ENCODE data around the gene DIP2C.

The DIP2C gene

DNA sequence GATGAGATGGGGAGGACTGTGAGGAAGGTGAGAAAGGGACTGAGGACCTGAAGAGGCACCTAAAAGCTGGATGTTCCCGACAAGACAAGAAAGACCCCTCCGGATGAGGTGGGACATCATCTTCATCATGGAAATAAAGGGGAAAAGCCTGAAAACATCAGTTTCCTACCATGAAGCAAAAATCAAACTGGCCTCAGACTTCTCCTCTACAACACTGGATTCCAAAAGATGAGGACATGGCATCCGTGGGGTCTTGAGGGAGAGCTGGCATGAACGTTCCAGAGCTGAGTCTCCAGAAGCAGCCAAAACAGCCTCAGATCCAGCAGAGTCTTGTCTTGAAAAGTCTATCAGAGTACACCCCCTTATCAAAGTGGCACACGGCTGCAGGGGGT is 44.5 kb downstream of the DIP2C start:
- no peak for DNase-seq (ENCODE audit: low read depth)
- Histone ChIP-seq H3K9ac (ENCODE audit: low read length) (no peak overlapping the region), H3K4me3 (ENCODE audit: low read length) (no peak overlapping the region), H3K36me3 (ENCODE audit: control insufficient read depth, insufficient read depth, low read length, severe bottlenecking) (no peaks in the 10 kb centered on the region), H3K27me3 (replicated peaks; ENCODE audit: control insufficient read depth, insufficient read depth, low read length) (no peaks in the 10 kb centered on the region), H3K9me3 (ENCODE audit: control insufficient read depth, low read length) (peaks cover 9% of the 10 kb centered on the region), H3K4me1 (ENCODE audit: control insufficient read depth, insufficient read depth, low read length) (no peaks in the 10 kb centered on the region)

DNA sequence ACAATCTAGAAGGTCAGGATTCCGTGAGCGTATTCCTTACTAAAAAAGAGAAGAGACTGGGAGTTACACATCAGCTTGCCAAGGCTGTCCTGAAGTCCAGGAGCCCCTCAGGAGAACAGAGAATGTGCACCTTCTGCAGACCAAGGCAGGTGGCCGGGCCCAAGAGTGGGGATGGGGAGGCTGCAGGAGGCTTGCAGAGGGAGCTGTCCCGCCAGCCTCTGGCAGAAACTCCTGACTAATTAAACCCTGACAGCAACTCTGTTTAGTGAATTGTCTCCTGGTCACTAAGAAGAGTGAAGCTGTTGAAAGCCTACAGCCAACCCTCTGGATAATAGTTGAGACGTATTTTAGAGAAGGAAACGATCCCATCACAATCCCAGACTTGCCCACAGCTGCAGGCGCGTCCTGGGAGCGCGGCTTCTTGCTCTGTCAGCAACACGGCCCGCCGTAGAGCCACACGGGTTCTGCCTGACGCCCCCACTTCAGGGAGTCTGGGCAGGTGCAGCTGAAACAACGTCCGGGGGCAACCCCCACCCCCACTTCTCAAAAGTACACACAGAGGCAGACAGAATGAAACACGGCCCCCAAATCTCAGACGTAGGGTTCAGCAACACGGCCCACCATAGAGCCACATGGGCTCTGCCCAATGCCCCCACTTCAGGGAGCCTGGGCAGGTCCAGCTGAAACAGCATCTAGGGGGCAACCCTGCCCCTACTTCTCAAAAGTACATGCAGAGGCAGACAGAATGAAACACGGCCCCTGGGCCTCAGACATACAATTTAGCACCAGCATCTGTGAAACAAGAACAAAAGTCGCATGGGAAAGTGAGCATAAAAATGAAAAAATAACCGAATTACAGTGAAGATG is 45.2 kb downstream of the DIP2C start:
- Histone ChIP-seq H3K4me3 (ENCODE audit: low read length) (no peak overlapping the region), H3K36me3 (ENCODE audit: control insufficient read depth, insufficient read depth, low read length, severe bottlenecking) (no peaks in the 10 kb centered on the region), H3K27me3 (replicated peaks; ENCODE audit: control insufficient read depth, insufficient read depth, low read length) (no peaks in the 10 kb centered on the region), H3K9me3 (ENCODE audit: control insufficient read depth, low read length) (peaks cover 9% of the 10 kb centered on the region), H3K9ac (ENCODE audit: low read length) (no peak overlapping the region), H3K4me1 (ENCODE audit: control insufficient read depth, insufficient read depth, low read length) (no peaks in the 10 kb centered on the region)
- DNase-seq (ENCODE audit: low read depth), result no peak

DNA sequence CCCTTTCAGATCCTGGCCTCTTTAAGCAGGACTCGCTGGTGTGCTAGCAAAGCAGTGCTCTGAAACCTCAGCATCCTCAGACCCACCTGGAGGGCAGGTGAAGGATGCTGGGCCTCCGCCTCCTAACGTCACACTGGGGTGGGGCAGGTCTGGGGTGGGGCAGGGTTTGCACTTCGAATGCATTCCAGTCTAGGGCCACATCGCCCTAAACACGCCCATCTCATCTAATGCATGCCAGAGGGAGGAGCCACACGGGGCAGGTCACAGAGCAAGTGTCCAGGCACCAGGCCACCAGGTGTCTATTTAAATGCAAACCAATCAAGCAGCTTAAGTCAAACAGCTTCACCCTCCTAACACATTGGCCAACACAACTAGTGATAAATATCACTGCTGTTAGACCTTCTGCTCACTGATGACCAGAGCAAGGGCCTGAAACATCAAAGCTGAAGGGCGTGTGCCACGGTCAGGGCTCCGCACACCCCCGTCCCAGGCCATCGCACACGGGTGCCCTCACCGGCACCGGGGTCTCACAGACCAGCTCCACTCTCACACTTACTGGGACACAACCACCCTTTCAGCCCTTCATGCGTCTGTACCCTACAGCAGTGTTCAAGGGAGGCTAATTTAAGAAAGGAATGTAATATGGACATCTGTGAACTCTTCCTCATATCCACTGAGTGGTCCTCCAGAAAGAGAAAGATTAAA is 47.1 kb downstream of the DIP2C start:
- Histone ChIP-seq H3K27me3 (replicated peaks; ENCODE audit: control insufficient read depth, insufficient read depth, low read length) (no peaks in the 10 kb centered on the region), H3K9me3 (ENCODE audit: control insufficient read depth, low read length) (peaks cover 9% of the 10 kb centered on the region), H3K4me3 (ENCODE audit: low read length) (no peak overlapping the region), H3K9ac (ENCODE audit: low read length) (no peak overlapping the region), H3K4me1 (ENCODE audit: control insufficient read depth, insufficient read depth, low read length) (no peaks in the 10 kb centered on the region), H3K36me3 (ENCODE audit: control insufficient read depth, insufficient read depth, low read length, severe bottlenecking) (no peaks in the 10 kb centered on the region)
- DNase-seq (ENCODE audit: low read depth), result no peak

DNA sequence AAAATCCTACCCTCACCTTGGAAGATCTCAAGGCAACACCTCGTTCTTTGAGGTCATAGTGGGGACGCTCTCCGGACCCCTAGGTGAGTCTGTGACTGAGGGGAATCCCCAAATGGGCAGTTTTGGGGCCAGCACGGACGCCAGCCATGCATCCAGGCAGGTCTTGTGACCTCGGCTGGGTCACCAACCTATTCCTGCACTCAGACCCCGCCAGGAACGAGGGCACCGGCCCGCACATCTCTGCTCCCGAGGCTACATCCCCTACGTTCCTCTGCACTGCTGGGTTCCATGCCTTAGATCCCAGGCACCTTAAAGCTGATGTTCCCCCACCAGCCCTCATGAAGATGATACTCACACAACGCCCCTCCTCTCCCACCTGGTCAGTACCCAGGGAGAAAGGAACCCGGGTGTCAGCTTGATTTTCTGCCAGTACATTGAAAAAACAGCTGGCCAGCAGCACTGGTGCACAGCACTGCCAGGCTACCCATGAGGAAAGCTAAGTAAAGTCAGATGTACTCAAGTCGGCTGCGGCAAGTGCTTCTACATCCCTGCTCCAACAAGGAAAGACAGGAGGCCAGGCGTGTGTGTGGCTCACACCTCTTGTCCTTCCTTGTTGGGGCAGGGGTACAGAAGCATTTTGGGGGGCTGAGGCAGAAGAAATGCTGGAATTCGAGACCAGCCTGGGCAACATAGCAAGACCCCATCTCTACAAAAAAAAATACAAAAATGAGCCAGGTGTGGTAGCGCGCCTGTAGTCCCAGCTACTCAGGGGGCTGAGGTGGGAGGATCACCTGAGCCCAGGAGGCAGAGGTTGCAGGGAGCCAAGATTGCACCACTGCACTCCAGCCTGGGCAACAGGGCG is 48.1 kb downstream of the DIP2C start:
- peaks cover 9% of the 10 kb centered on the region for H3K9me3 ChIP-seq (ENCODE audit: control insufficient read depth, low read length)
- no peak overlapping the region for H3K4me3 ChIP-seq (ENCODE audit: low read length)
- DNase-seq (ENCODE audit: low read depth), result no peak
- no peaks in the 10 kb centered on the region for H3K36me3 ChIP-seq (ENCODE audit: control insufficient read depth, insufficient read depth, low read length, severe bottlenecking)
- no peaks in the 10 kb centered on the region for H3K4me1 ChIP-seq (ENCODE audit: control insufficient read depth, insufficient read depth, low read length)
- no peaks in the 10 kb centered on the region for H3K27me3 ChIP-seq (replicated peaks; ENCODE audit: control insufficient read depth, insufficient read depth, low read length)
- no peak overlapping the region for H3K9ac ChIP-seq (ENCODE audit: low read length)

DNA sequence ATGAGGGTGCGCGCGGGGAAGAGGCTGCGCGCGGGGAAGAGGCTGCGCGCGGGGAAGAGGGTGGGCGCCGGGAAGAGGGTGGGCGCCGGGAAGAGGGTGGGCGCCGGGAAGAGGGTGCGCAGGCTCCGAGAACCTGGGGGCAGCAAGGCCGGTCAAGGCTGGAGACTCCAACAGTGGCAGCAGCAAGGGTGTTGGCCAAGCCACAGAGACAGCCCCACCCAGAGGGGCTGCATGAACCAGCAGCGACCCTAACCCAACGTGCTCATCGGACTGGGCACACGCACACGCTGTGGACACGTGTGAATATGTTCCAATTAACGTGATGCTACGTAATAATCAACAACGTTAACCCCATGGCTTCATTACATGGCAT is 48.8 kb downstream of the DIP2C start:
- Histone ChIP-seq H3K9me3 (ENCODE audit: control insufficient read depth, low read length) (peaks cover 9% of the 10 kb centered on the region), H3K4me3 (ENCODE audit: low read length) (no peak overlapping the region), H3K4me1 (ENCODE audit: control insufficient read depth, insufficient read depth, low read length) (no peaks in the 10 kb centered on the region), H3K9ac (ENCODE audit: low read length) (no peak overlapping the region), H3K36me3 (ENCODE audit: control insufficient read depth, insufficient read depth, low read length, severe bottlenecking) (no peaks in the 10 kb centered on the region), H3K27me3 (replicated peaks; ENCODE audit: control insufficient read depth, insufficient read depth, low read length) (no peaks in the 10 kb centered on the region)
- no peak for DNase-seq (ENCODE audit: low read depth)

DNA sequence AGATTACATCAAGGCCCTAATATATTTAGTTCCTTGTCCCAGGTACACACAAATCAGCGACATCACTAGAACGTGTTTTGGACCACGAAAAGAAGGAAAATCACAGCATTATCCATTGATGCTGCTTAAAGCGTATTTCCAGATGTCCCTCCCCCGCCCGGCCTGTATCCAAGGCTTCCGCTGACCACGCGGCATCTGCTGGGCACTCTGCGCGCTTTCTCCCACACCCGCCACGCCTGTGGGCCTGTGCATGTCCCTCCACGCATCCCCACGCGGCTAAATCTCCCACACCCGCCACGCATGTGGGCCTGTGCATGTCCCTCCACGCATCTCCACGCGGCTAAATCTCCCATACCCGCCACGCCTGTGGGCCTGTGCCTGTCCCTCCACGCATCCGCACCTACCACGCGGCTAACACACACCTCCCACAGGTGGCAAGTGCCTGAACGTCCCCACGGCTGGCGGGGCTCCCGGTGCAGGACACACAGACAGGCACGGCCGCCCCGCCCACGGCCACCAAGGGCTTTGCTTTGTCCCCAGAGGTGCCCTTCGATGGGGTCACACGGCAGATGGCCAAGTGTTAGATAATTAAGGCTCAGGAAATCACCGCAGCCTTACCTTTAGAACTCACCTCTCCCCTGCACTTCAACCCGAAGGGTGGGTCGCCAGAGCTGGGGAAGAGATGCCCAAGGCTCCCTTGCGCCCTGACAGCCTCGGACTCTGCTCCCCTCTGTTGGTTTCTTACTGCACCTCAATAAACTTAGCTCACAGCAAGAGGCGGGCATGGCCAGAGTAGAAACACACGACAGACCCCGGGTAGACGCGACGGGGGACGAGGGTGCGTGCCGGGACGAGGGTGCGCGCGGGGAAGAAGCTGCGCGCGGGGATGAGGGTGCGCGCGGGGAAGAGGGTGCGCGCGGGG is 49.5 kb downstream of the DIP2C start:
- Histone ChIP-seq H3K27me3 (replicated peaks; ENCODE audit: control insufficient read depth, insufficient read depth, low read length) (no peaks in the 10 kb centered on the region), H3K9ac (ENCODE audit: low read length) (no peak overlapping the region), H3K9me3 (ENCODE audit: control insufficient read depth, low read length) (peaks cover 6% of the 10 kb centered on the region), H3K4me1 (ENCODE audit: control insufficient read depth, insufficient read depth, low read length) (no peaks in the 10 kb centered on the region), H3K4me3 (ENCODE audit: low read length) (no peak overlapping the region), H3K36me3 (ENCODE audit: control insufficient read depth, insufficient read depth, low read length, severe bottlenecking) (no peaks in the 10 kb centered on the region)
- DNase-seq (ENCODE audit: low read depth), result no peak

DNA sequence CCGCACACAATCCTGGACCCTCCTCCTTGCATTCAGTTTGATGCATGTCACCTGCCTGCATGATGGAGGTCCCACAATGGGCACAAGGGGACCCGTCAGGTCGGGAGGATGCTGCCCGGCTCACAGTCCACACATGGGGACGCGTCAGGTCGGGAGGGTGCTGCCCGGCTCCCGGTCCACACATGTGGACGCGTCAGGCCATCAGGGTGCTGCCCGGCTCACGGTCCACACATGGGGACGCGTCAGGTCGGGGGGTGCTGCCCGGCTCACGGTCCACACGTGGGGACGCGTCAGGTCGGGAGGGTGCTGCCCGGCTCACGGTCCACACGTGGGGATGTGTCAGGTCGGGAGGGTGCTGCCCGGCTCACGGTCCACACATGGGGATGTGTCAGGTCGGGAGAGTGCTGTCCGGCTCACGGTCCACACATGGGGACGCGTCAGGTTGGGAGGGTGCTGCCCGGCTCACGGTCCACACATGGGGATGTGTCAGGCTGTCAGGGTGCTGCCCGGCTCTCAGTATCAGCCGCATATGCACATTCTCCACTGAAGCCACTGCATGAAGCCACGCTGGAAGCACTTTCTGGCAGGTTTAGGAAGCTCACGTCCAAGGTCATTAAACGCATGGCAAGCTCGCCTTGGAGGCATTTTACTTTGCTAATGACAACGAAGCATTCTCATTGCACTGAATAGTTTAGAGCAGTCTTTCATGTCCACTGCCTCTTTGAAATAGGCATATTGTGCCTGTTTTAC is 50.3 kb downstream of the DIP2C start:
- no peaks in the 10 kb centered on the region for H3K27me3 ChIP-seq (replicated peaks; ENCODE audit: control insufficient read depth, insufficient read depth, low read length)
- DNase-seq (ENCODE audit: low read depth), result no peak
- no peak overlapping the region for H3K4me3 ChIP-seq (ENCODE audit: low read length)

DNA sequence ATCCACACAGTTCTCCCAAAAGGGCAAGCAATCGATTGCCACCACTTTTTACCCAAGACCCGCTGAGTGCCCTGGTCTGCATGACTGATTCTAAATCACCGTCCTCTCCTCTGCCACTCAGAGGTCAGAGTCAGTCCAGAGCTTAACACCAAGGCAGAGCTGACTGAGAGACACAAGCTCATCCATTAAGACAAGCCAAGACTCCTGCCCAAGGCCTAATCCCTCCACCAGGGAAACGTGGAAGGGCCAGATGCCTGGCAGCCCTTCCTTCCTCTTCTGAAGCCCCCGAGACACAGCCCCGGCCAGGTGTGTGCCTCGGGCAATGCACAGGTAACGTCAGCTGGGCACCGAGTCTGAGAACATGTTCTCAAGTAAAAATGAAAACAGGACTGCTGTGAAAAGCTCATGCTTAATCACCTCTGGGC is 51.7 kb downstream of the DIP2C start:
- no peak for DNase-seq (ENCODE audit: low read depth)
- H3K9ac ChIP-seq (ENCODE audit: low read length), result no peak overlapping the region
- no peaks in the 10 kb centered on the region for H3K36me3 ChIP-seq (ENCODE audit: control insufficient read depth, insufficient read depth, low read length, severe bottlenecking)
- H3K9me3 ChIP-seq (ENCODE audit: control insufficient read depth, low read length), result no peaks in the 10 kb centered on the region
- no peak overlapping the region for H3K4me3 ChIP-seq (ENCODE audit: low read length)
- H3K27me3 ChIP-seq (replicated peaks; ENCODE audit: control insufficient read depth, insufficient read depth, low read length), result no peaks in the 10 kb centered on the region
- no peaks in the 10 kb centered on the region for H3K4me1 ChIP-seq (ENCODE audit: control insufficient read depth, insufficient read depth, low read length)

More for the DNA sequence above, 50.3 kb downstream of the DIP2C start:
- H3K9ac ChIP-seq (ENCODE audit: low read length), result no peak overlapping the region
- H3K36me3 ChIP-seq (ENCODE audit: control insufficient read depth, insufficient read depth, low read length, severe bottlenecking), result no peaks in the 10 kb centered on the region
- H3K4me1 ChIP-seq (ENCODE audit: control insufficient read depth, insufficient read depth, low read length), result no peaks in the 10 kb centered on the region
- no peaks in the 10 kb centered on the region for H3K9me3 ChIP-seq (ENCODE audit: control insufficient read depth, low read length)

DNA sequence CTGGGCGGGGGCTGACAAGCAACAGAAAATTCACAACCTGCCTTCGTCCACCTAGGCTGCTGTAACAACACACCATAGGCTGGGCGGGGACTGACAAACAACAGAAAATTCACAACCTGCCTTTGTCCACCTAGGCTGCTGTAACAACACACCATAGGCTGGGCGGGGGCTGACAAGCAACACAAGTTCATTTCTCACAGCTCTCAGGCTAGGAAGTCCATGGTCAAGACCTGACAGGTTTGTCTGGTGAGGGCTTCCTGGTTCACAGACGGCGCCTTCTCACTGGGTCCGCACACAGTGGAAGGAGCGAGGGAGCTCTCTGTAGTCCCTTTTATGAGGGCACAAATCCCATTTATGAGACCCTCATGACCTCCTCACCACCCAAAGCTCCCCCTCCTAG is 52.2 kb downstream of the DIP2C start:
- no peak for DNase-seq (ENCODE audit: low read depth)
- no peaks in the 10 kb centered on the region for H3K4me1 ChIP-seq (ENCODE audit: control insufficient read depth, insufficient read depth, low read length)
- H3K36me3 ChIP-seq (ENCODE audit: control insufficient read depth, insufficient read depth, low read length, severe bottlenecking), result no peaks in the 10 kb centered on the region
- no peaks in the 10 kb centered on the region for H3K27me3 ChIP-seq (replicated peaks; ENCODE audit: control insufficient read depth, insufficient read depth, low read length)
- H3K4me3 ChIP-seq (ENCODE audit: low read length), result no peak overlapping the region
- no peaks in the 10 kb centered on the region for H3K9me3 ChIP-seq (ENCODE audit: control insufficient read depth, low read length)
- H3K9ac ChIP-seq (ENCODE audit: low read length), result no peak overlapping the region

DNA sequence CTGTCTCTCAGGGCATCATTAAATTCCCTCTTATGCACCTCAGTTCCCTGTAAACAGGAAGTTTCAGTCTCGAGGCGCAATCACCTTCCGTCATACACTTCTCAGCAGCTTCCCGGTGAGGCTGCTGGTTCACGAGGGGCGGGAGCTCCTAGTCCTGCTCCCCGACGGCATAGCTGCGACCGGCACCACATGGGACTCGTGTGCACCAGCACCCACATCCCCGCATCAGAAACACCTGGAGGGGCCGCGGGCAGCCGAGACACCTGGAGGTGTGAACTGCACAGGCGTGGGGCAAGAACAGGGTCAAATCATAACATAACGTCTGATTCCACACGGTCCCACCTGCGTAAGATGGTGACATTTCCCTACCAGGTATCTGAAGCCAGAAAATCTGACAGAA is 52.7 kb downstream of the DIP2C start:
- DNase-seq (ENCODE audit: low read depth), result no peak
- H3K4me3 ChIP-seq (ENCODE audit: low read length), result no peak overlapping the region
- no peaks in the 10 kb centered on the region for H3K27me3 ChIP-seq (replicated peaks; ENCODE audit: control insufficient read depth, insufficient read depth, low read length)
- no peaks in the 10 kb centered on the region for H3K4me1 ChIP-seq (ENCODE audit: control insufficient read depth, insufficient read depth, low read length)
- H3K36me3 ChIP-seq (ENCODE audit: control insufficient read depth, insufficient read depth, low read length, severe bottlenecking), result no peaks in the 10 kb centered on the region
- no peaks in the 10 kb centered on the region for H3K9me3 ChIP-seq (ENCODE audit: control insufficient read depth, low read length)
- no peak overlapping the region for H3K9ac ChIP-seq (ENCODE audit: low read length)

Data from adipocyte (in vitro differentiated cells).